Glutamatergic neuron (in vitro differentiated cells): Measurements from ENCODE around the gene OGFRL1. TPM values are rescaled to one million over a fixed set of nuclear protein-coding genes. Genes with fewer than 3 reads are reported as not detected.

Source experiments
- DNase-seq: peaks from one replicate; pipeline ENCODE4 v3.0.0; 2022
- H3K27ac Mint-ChIP-seq: one replicate; pipeline ENCODE4 v1.8.0; 2020; ENCODE audit warnings: mild to moderate bottlenecking, mixed read lengths, inconsistent platforms; ENCODE audit not compliant: unreplicated experiment
- H3K27me3 Mint-ChIP-seq: one replicate; pipeline ENCODE4 v1.8.0; 2020; ENCODE audit warnings: mild to moderate bottlenecking, moderate library complexity, mixed read lengths, inconsistent platforms; ENCODE audit not compliant: unreplicated experiment
- H3K36me3 Mint-ChIP-seq: one replicate; pipeline ENCODE4 v1.8.0; 2020; ENCODE audit warnings: mild to moderate bottlenecking, mixed read lengths, inconsistent platforms; ENCODE audit not compliant: unreplicated experiment
- H3K4me1 Mint-ChIP-seq: one replicate; pipeline ENCODE4 v1.8.0; 2020; ENCODE audit warnings: mild to moderate bottlenecking, low read depth, mixed read lengths, inconsistent platforms; ENCODE audit not compliant: unreplicated experiment
- H3K4me3 Mint-ChIP-seq: one replicate; pipeline ENCODE4 v1.8.0; 2020; ENCODE audit warnings: mild to moderate bottlenecking, mixed read lengths, inconsistent platforms; ENCODE audit not compliant: unreplicated experiment
- H3K9me3 Mint-ChIP-seq: one replicate; pipeline ENCODE4 v1.8.0; 2020; ENCODE audit warnings: mild to moderate bottlenecking, moderate library complexity, mixed read lengths, inconsistent platforms; ENCODE audit not compliant: unreplicated experiment
- total RNA-seq: library from RNA; stranded (reverse); fragmentation: NEBNext Ultra II Directional; extraction: Animal tissue kit (Norgen Biotek cat#: 25700); gene quantifications from one replicate; pipeline ENCODE4 v1.2.1, GENCODE V29; 2021; ENCODE audit not compliant: unreplicated experiment
- TF ChIP-seq, protein P1 (sequence below): fragments of 200-600 bp; sonication (generic); IDR thresholded peaks from one replicate; pipeline ENCODE4 v1.5.0; 2021; ENCODE audit not compliant: partially characterized antibody, unreplicated experiment

The OGFRL1 gene
- total RNA-seq, 1 donor from 2014 or later: 21.4 TPM

- peaks cover 1% of the 10 kb centered on the region for H3K9me3 Mint-ChIP-seq
- H3K4me1 Mint-ChIP-seq: peaks cover 5% of the 10 kb centered on the region
- DNase-seq: no peak
- peaks cover 9% of the 10 kb centered on the region for H3K36me3 Mint-ChIP-seq
- no peaks in the 10 kb centered on the region for H3K27me3 Mint-ChIP-seq
- no peak overlapping the region for H3K27ac Mint-ChIP-seq
- no peak overlapping the region for H3K4me3 Mint-ChIP-seq
- TF ChIP-seq, protein P1, sequence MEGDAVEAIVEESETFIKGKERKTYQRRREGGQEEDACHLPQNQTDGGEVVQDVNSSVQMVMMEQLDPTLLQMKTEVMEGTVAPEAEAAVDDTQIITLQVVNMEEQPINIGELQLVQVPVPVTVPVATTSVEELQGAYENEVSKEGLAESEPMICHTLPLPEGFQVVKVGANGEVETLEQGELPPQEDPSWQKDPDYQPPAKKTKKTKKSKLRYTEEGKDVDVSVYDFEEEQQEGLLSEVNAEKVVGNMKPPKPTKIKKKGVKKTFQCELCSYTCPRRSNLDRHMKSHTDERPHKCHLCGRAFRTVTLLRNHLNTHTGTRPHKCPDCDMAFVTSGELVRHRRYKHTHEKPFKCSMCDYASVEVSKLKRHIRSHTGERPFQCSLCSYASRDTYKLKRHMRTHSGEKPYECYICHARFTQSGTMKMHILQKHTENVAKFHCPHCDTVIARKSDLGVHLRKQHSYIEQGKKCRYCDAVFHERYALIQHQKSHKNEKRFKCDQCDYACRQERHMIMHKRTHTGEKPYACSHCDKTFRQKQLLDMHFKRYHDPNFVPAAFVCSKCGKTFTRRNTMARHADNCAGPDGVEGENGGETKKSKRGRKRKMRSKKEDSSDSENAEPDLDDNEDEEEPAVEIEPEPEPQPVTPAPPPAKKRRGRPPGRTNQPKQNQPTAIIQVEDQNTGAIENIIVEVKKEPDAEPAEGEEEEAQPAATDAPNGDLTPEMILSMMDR: no peak
Measured at GRCh38 chr6:71248306-71248765, 40.3 kb upstream of the OGFRL1 start.

- H3K4me3 Mint-ChIP-seq: no peak overlapping the region
- TF ChIP-seq, protein P1: no peak
- peaks cover 7% of the 10 kb centered on the region for H3K4me1 Mint-ChIP-seq
- no peaks in the 10 kb centered on the region for H3K27me3 Mint-ChIP-seq
- H3K36me3 Mint-ChIP-seq: peaks cover 9% of the 10 kb centered on the region
- H3K9me3 Mint-ChIP-seq: peaks cover 2% of the 10 kb centered on the region
- no peak for DNase-seq
- H3K27ac Mint-ChIP-seq: peak overlapping the region; percentile 39
Measured at GRCh38 chr6:71248878-71249544, 39.6 kb upstream of the OGFRL1 start.

- no peak overlapping the region for H3K27ac Mint-ChIP-seq
Measured at GRCh38 chr6:71250099-71250602, 38.5 kb upstream of the OGFRL1 start.

DNA sequence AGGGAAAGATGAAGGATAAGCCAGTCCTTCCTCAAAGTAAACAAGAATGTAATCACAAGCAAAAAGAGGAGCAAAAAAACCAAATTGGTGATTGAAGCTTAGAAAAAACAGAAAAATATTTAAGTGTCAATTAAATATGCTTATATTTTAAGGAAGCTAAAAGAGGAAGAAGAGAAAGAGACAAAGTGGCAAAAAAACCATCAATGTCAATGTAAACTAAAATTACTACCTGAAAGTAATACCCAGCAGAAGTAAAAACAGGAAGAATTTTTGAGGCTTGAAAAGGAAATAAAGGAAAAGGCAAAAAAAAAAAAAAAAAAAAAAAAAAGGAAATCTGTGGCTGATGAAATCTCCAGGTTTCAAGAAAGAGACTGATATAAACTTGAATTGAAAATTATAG lies 36.2 kb upstream of the OGFRL1 start:
- no peak overlapping the region for H3K4me3 Mint-ChIP-seq
- peaks cover 5% of the 10 kb centered on the region for H3K36me3 Mint-ChIP-seq
- no peaks in the 10 kb centered on the region for H3K27me3 Mint-ChIP-seq
- H3K27ac Mint-ChIP-seq: no peak overlapping the region
- H3K4me1 Mint-ChIP-seq: peaks cover 10% of the 10 kb centered on the region
- DNase-seq: no peak
- TF ChIP-seq, protein P1: no peak
- H3K9me3 Mint-ChIP-seq: peaks cover 6% of the 10 kb centered on the region

More at GRCh38 chr6:71250099-71250602, 38.5 kb upstream of the OGFRL1 start:
- Mint-ChIP-seq H3K9me3 (peaks cover 7% of the 10 kb centered on the region), H3K36me3 (peaks cover 9% of the 10 kb centered on the region), H3K4me3 (no peak overlapping the region), H3K27me3 (no peaks in the 10 kb centered on the region), H3K4me1 (peaks cover 10% of the 10 kb centered on the region)
- no peak for DNase-seq
- TF ChIP-seq, protein P1: no peak

DNA sequence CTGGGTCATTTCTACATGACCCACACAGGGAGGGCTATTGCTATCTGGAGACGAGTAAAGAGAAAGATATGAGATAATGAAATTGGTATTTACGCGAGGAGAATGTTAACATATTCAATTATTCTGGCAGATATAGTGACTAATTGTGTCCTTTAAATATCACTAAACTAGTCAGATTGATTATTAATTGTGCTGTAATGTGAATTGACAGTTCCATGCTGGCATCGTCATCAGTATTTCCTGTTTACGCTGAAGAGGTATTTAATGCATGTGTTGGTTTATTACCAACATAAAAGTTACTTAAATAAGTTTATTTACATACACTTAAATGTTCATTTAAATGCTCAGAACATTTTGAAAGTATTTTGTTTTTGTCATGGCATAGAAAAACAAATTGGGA lies 35.7 kb upstream of the OGFRL1 start:
- Mint-ChIP-seq H3K27me3 (no peaks in the 10 kb centered on the region), H3K27ac (no peak overlapping the region), H3K9me3 (peaks cover 6% of the 10 kb centered on the region), H3K36me3 (peaks cover 5% of the 10 kb centered on the region), H3K4me3 (no peak overlapping the region), H3K4me1 (peaks cover 12% of the 10 kb centered on the region)
- DNase-seq: no peak
- TF ChIP-seq, protein P1: no peak
